Activated CD4-positive, alpha-beta T cell treated with anti-CD3 and anti-CD28 coated beads, Interleukin-10, Interleukin-2, amounts not matched to agents 100 ng/mL and 50 ng/mL, durations not matched to agents 16 hours and 8 hours (primary cell): ENCODE data around the gene GTF2A1.

Source experiments
- DNase-seq: peaks from one replicate; pipeline ENCODE4 v3.0.0-alpha.2; 2020

GTF2A1 gene

DNA sequence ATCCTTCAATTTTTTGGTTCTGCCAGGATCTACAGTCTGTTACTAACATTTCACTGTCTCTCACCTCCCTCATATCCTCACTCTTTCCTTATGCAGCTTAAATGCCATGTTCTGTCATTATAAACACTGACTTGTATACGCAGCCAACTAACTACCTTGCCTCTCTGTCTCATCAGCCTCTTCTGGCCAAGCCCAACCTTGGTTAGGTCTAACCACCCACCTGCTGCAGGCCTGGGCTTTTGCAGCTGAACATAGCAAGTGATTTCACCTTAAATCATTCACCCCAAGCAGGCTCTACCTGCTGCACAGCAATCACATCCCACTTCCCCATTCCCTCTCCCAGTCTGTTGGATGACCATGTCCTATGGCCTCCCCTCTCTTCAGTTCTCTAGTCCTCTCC is 91.5 kb downstream of the GTF2A1 start:
- no peak for DNase-seq

DNA sequence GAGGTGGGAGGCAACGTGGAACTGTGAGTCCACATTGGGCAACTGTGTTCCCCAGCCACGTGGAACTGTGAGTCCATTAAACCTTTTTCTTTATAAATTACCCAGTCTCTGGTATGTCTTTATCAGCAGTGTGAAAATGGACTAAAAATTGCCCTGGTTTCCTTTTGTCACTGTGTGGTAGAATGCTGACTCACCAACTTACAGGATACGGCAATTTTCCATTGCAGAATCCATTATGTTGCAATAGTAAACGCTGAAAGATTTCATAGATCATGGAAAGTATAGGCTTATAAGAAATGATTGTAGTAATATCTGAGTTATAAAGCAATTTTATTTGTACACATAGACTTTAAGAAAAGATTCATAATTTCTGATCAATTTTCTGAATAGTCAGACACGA is 93.0 kb downstream of the GTF2A1 start:
- no peak for DNase-seq

DNA sequence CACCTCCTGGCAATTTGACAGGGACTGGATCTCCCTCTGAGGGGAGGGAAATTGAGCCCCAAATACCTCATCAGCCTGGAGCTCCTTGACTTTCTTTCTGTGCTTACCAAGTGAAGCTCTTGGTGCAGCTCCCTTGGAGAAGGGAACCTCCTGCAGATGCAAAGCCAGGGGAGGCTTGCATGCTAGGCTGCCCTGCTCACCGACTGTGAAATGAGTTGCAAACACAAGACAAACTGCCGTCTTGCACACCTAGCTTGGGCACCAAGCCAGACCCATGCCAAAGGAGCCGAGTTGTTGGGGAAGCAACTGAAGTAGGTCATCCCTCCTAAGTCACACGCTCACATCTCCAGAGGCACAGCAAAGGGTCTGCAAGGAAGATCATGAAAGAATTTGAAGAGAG is 95.2 kb downstream of the GTF2A1 start:
- no peak for DNase-seq
